ENCODE measurements around the gene HBD.

- TF ChIP-seq CTCF (conservative IDR thresholded peaks at IDR 0.05): no peak
- TF ChIP-seq EZH2 (IDR thresholded peaks at IDR 0.05; ENCODE audit: low read depth): no peak
Measured at GRCh38 chr11:5230266-5230665, 4.0 kb downstream of the HBD start.

Measured in PC-9 (cell line).